HUES64 (cell line): ENCODE measurements around the gene CBLB.

Source experiments
- H3K27ac ChIP-seq: 2 replicates; pipeline ENCODE4 v1.7.0; 2013; ENCODE audit warnings: low read depth, low read length, inconsistent platforms
- H3K27me3 ChIP-seq: 2 replicates; pipeline ENCODE4 v1.6.1; 2013; ENCODE audit warnings: mild to moderate bottlenecking, low read length; ENCODE audit not compliant: insufficient read depth
- H3K36me3 ChIP-seq: 2 replicates; pipeline ENCODE4 v1.6.1; 2013; ENCODE audit warnings: mild to moderate bottlenecking, low read length; ENCODE audit not compliant: insufficient read depth
- H3K4me1 ChIP-seq: 2 replicates; pipeline ENCODE4 v1.6.1; 2013; ENCODE audit warnings: mild to moderate bottlenecking, low read length, moderate library complexity; ENCODE audit not compliant: insufficient read depth
- H3K4me3 ChIP-seq: 2 replicates; pipeline ENCODE4 v1.5.1; 2013; ENCODE audit warnings: mild to moderate bottlenecking, low read length, moderate library complexity
- H3K9ac ChIP-seq: 2 replicates; pipeline ENCODE4 v1.6.1; 2013; ENCODE audit warnings: mild to moderate bottlenecking, low read depth, low read length
- H3K9me3 ChIP-seq: 2 replicates; pipeline ENCODE4 v1.6.1; 2013; ENCODE audit warnings: low read depth, low read length; ENCODE audit not compliant: insufficient read depth
- WGBS: fragments of 150-250, 120-280 bp; methylation state at CpG from one replicate; pipeline ENCODE4 v1.1.7; 2013; ENCODE audit warnings: missing lambda C conversion rate; 5-methylcytosine and 5-hydroxymethylcytosine counted together

CBLB gene

DNA sequence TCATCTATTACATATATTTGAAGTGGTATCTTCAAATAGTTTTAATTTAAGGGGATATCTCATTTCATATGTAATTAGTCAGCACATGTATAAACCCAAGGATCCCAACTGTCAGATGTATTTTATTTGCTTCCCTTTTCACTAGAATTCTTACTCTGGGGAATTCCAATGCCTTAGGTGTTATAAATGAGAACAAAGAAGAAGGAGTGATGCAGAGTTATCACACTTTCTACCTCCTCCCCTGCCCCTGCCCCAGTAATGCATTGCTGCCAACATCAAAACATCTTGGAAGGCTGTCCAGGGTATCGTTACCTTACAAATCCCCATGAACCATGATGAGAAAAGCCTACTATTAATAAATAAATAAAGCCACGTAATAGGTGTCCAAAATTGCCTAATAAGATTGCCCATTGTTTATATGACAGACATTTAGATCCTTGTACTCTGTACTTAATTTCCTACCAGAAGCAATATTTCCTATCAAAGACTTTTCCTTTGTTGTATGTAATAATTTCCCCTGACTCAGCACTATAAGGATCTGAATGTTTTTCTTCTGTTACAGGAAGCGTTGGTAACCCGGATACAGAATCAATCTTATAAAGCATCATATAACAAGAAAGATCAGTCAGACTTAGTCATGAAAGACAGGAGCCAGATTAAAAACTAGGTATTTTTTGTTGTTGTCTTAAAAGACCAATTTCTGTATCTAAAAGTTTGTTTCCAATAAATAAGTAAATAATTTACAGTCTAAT is 38.8 kb downstream of the CBLB start:
- H3K36me3 ChIP-seq = no peaks in the 10 kb centered on the region
- no peak overlapping the region for H3K9ac ChIP-seq
- WGBS = 92% methylated on average over 2 of the region's 4 CpGs
- H3K4me3 ChIP-seq = no peak overlapping the region
- H3K27me3 ChIP-seq = no peaks in the 10 kb centered on the region
- H3K9me3 ChIP-seq = no peaks in the 10 kb centered on the region
- peaks cover 15% of the 10 kb centered on the region for H3K4me1 ChIP-seq
- H3K27ac ChIP-seq = no peak overlapping the region

DNA sequence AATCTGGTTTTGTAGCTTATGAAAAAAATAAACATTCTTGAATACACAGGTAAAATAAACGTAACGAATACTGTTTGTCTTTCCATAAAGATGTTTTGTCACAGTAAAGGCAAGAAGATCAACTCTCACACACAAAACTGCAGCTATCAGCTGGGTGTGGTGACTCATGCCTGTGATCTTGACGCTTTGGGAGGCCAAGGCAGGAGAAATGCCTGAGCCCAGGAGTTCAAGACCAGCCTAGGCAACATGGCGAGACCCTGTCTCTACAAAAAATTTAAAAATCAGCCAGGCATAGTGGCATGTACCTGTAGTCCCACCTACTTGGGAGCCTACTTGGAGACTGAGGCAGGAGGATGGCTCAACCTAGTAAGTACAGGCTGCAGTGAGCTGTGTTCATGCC is 39.6 kb downstream of the CBLB start:
- H3K9ac ChIP-seq = no peak overlapping the region
- 87% methylated on average over 4 of the region's 4 CpGs for WGBS
- H3K4me3 ChIP-seq = no peak overlapping the region
- no peaks in the 10 kb centered on the region for H3K27me3 ChIP-seq
- H3K9me3 ChIP-seq = no peaks in the 10 kb centered on the region
- peaks cover 15% of the 10 kb centered on the region for H3K4me1 ChIP-seq
- H3K36me3 ChIP-seq = no peaks in the 10 kb centered on the region
- H3K27ac ChIP-seq = no peak overlapping the region

GRCh38 chr3:105828703-105829102 is 40.1 kb downstream of the CBLB start:
- whole genome bisulfite sequencing = 89% methylated on average over 2 of the region's 2 CpGs
- no peaks in the 10 kb centered on the region for H3K27me3 ChIP-seq
- no peaks in the 10 kb centered on the region for H3K36me3 ChIP-seq
- no peaks in the 10 kb centered on the region for H3K9me3 ChIP-seq
- H3K4me1 ChIP-seq = peaks cover 15% of the 10 kb centered on the region
- no peak overlapping the region for H3K4me3 ChIP-seq
- no peak overlapping the region for H3K27ac ChIP-seq
- H3K9ac ChIP-seq = no peak overlapping the region

DNA sequence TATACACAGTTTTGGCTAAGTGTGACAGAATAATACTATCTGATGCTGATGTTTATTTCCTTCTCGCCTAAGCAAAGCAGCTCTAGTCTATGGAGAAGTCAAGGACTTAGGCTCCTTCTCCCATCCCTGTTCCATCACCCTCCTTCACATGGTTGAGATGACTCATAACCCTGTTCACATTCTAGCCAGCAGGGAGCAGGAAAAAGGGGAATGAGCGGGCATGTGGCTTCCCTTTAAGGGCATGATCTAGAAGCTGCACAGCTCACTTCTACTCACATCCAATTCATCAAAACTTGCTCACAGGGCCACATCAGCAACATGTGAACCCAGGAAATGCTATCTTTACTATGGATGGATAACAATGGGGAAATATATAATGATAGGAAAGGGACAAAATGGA is 40.9 kb downstream of the CBLB start:
- Histone ChIP-seq H3K4me1 (peaks cover 15% of the 10 kb centered on the region), H3K27ac (no peak overlapping the region), H3K9me3 (no peaks in the 10 kb centered on the region), H3K4me3 (no peak overlapping the region), H3K9ac (no peak overlapping the region), H3K36me3 (no peaks in the 10 kb centered on the region), H3K27me3 (no peaks in the 10 kb centered on the region)
- 65% methylated on average over 2 of the region's 2 CpGs for WGBS

- no peaks in the 10 kb centered on the region for H3K36me3 ChIP-seq
- H3K9ac ChIP-seq = no peak overlapping the region
- WGBS = 97% methylated on average over 6 of the region's 6 CpGs
- no peaks in the 10 kb centered on the region for H3K27me3 ChIP-seq
- H3K4me3 ChIP-seq = no peak overlapping the region
- H3K4me1 ChIP-seq = peaks cover 19% of the 10 kb centered on the region
- no peaks in the 10 kb centered on the region for H3K9me3 ChIP-seq
- no peak overlapping the region for H3K27ac ChIP-seq
Observed at GRCh38 chr3:105826778-105827634, 41.8 kb downstream of the CBLB start.

DNA sequence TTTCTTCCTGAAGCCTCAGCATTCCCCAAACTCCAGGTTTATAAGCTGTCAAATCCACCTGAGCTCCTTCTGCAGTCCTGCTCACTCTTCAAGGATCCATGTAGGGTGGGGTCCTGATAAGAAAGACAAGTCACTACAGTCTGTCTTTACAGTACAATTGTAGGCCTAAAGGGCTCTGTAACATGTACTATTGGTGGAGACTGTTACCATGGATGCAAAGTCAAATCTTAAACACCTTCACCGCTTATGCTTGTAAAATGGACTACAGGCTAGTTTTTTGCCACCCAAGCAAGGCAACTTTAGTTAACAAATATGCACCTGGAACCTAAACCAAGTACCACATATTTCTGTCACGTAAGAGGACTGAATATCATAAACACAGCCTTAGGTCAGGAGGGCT is 44.7 kb downstream of the CBLB start:
- no peak overlapping the region for H3K4me3 ChIP-seq
- H3K27me3 ChIP-seq = no peaks in the 10 kb centered on the region
- H3K4me1 ChIP-seq = peaks cover 16% of the 10 kb centered on the region
- H3K36me3 ChIP-seq = no peaks in the 10 kb centered on the region
- 96% methylated on average over 2 of the region's 2 CpGs for WGBS
- no peak overlapping the region for H3K27ac ChIP-seq
- H3K9ac ChIP-seq = no peak overlapping the region
- H3K9me3 ChIP-seq = no peaks in the 10 kb centered on the region

- 90% methylated on average over 4 of the region's 4 CpGs for WGBS
- no peak overlapping the region for H3K4me3 ChIP-seq
- H3K9me3 ChIP-seq = no peaks in the 10 kb centered on the region
- H3K4me1 ChIP-seq = peaks cover 14% of the 10 kb centered on the region
- no peak overlapping the region for H3K9ac ChIP-seq
- no peaks in the 10 kb centered on the region for H3K36me3 ChIP-seq
- no peaks in the 10 kb centered on the region for H3K27me3 ChIP-seq
- no peak overlapping the region for H3K27ac ChIP-seq
Observed at GRCh38 chr3:105823149-105823867, 45.5 kb downstream of the CBLB start.

- WGBS = 100% methylated on average over 3 of the region's 3 CpGs
- no peak overlapping the region for H3K9ac ChIP-seq
- H3K27ac ChIP-seq = no peak overlapping the region
- peaks cover 7% of the 10 kb centered on the region for H3K4me1 ChIP-seq
- no peaks in the 10 kb centered on the region for H3K9me3 ChIP-seq
- no peaks in the 10 kb centered on the region for H3K27me3 ChIP-seq
- no peak overlapping the region for H3K4me3 ChIP-seq
- no peaks in the 10 kb centered on the region for H3K36me3 ChIP-seq
Observed at GRCh38 chr3:105822171-105823123, 46.4 kb downstream of the CBLB start.

DNA sequence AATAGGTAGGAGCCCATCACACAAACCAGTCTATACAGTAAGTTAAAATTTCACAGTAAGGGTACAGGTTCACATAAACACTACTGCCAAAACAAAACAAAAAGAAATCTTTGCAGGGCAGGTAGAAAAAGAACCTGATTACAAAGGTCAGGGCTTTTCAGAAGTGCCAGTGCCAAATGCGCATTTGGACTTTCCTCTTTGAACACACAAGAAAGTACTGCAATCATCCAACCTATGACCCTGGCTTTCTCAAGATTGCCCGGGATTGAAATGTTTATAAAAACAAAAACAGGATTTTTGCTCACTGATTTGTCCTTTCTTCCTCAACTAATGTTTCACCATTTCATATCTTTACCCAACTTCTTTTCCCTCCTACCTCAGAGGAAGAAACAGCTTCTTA is 47.4 kb downstream of the CBLB start:
- Histone ChIP-seq H3K9me3 (no peaks in the 10 kb centered on the region), H3K9ac (no peak overlapping the region), H3K4me1 (peaks cover 4% of the 10 kb centered on the region; the same call in 1 of the 2 replicates), H3K4me3 (no peak overlapping the region), H3K27me3 (no peaks in the 10 kb centered on the region), H3K27ac (no peak overlapping the region), H3K36me3 (no peaks in the 10 kb centered on the region)
- 100% methylated on average over 2 of the region's 2 CpGs for WGBS

DNA sequence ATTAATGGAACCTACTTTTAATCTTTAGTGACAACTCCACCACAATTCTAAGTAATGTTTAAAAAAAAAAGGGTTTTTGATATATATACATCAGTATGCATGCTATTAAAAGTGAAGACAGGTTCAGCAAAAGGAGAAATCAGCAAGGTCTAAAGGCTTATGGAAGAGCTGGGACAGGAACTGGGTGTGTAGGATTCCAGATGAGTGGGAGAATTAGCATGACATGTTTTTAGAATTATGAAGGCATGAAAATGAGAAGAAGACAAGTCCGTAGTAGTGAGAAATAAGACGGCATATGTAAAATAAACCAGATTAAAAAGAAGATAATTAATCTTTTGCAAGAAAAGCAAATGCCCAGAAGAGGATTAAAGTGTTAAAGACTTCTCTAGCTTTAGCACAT is 52.0 kb downstream of the CBLB start:
- Histone ChIP-seq H3K9me3 (no peaks in the 10 kb centered on the region), H3K9ac (no peak overlapping the region), H3K36me3 (no peaks in the 10 kb centered on the region), H3K4me3 (no peak overlapping the region), H3K4me1 (peaks cover 14% of the 10 kb centered on the region; the same call in 1 of the 2 replicates), H3K27me3 (no peaks in the 10 kb centered on the region), H3K27ac (no peak overlapping the region)
- WGBS = 88% methylated on average over 2 of the region's 2 CpGs
